Brain pericyte (primary cell): ENCODE data around the gene DEFB131A.
"Not testable (repeated sequence)": the region's sequence is repeated elsewhere in the genome, so short reads cannot be mapped to it uniquely, and the experiment has no call there.

Experiments used
- DNase-seq: peaks from one replicate; pipeline ENCODE4 v3.0.0-alpha.2; 2012; ENCODE audit warnings: low read depth, low spot score

The DEFB131A gene, protein sequence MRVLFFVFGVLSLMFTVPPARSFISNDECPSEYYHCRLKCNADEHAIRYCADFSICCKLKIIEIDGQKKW

GRCh38 chr4:9444114-9444513 is at the start of gene DEFB131A:
TSS of gene DEFB131A (plus strand) at chr4:9444414. CDS start at chr4:9444534, 120 bp downstream.
- DNase-seq, result not testable (repeated sequence)

GRCh38 chr4:9405774-9406173 is 38.4 kb upstream of the DEFB131A start:
- DNase-seq, result not testable (repeated sequence)

DNA sequence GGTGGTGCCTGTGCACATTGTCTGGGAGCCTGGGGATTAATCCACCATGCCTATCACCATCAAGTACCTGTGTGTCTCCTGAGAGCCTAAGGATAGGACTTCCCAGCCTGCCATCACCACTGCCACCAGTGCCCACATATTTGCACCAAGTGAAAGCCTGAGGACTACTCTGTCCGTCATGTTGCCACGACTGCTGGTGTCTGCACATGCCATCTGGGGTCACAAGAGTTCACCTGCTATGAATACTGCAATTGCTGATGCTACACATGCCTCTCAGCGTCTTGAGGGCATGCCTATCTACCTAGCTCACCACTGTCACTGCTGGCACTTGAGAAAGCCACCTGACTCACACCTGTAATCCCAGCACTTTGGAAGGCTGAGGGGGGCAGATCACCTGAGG is 37.7 kb upstream of the DEFB131A start:
- not testable (repeated sequence) for DNase-seq

GRCh38 chr4:9409793-9410192 is 34.4 kb upstream of the DEFB131A start:
- no peak for DNase-seq

- not testable (repeated sequence) for DNase-seq
Measured at GRCh38 chr4:9421884-9422455, 22.2 kb upstream of the DEFB131A start.

DNA sequence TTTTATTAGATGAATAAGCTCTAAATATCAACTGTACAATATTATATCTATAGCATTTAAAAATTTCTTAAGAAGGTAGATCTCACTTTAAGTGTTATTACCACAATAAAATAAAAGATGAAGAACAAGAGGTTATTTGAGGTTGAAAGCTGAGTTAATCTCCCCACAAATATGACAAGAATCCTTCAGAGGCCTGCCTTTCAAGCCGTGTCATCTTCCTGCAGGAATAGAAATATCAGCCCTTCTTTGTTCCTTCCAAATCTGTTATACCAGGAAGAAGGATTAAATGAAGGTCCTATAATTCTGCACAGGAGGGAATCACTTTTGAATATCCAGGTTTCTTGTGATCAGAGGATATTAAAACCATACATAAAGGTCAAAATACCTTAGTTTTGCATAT is 18.3 kb upstream of the DEFB131A start:
- not testable (repeated sequence) for DNase-seq

DNA sequence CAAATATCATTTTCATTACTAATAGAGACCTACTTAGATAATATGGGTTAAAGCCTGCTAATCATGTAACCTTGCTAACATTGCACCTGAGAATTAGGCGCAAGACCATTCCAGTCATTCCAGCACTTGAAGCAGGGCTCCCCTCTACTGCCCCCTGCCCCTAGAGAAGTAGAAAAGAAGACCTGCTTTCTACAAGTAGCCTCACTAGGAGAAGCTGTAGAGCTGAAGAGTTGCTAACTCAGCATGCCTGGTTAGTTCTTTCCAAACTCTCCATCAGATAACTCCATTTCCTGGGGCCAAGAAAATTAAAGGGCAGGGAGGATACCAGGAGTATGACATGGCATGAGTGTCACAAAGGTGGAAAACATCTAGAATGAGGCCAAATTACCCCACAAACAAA is 14.2 kb upstream of the DEFB131A start:
- not testable (repeated sequence) for DNase-seq

DNA sequence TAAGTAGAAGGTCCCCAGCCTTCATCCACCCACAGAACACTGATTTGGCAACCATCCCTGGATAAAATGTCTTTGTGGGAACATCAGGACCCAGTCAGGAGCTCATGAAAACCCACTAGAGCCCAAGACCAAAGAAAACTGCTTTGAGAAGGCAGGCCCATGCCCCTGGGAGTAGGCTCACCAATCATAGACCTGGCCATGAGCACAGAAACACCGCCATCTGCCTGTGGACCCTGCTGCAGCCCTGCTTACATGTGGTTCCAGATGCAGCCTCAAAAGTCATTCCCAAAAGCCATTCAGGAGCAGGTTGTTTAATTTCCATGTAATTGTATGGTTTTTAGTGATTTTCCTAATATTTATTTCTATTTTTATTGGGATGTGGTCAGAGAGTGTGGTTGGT is 10.9 kb upstream of the DEFB131A start:
- not testable (repeated sequence) for DNase-seq

GRCh38 chr4:9436728-9437127 is 7.5 kb upstream of the DEFB131A start:
- not testable (repeated sequence) for DNase-seq

DNA sequence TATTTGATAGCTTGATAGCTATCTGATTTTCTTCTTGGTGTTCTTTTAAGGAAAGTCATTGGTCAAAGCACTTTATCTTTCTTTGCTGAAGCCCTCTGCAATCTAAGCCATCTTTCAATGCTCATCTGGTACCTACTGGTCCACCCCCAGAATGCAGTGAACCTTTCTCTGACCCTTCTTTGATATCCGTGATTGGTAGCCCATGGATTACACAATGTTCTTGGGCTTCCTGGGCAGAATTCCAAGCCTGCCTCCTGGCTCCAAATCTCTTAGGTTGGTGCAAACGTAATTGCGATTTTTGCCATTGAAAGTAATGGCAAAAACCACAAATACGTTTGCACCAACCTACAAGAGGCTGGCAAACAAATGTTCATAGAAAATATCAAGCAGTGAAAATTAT is 1.9 kb upstream of the DEFB131A start:
- DNase-seq, result not testable (repeated sequence)

DNA sequence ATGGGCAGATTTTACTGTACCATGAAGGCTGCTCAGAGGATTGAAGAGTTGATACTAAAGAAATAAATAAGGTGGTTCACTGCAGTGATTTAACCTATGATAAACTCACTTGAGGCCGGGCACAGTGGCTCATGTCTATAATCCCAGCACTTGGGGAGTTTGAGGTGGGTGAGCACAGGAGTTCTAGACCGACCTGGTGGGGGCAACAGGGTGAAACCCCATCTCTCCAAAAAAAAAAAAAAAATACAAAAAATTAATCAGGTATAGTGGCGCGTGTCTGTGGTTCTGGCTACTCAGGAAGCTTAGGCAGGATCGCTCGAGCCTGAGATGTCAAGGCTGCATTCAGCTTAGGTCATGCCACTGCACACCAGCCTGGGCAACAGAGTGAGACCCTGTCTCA is 467 bp downstream of the DEFB131A start:
- not testable (repeated sequence) for DNase-seq

- not testable (repeated sequence) for DNase-seq
Measured at GRCh38 chr4:9452251-9452650, 8.0 kb downstream of the DEFB131A start.

DNA sequence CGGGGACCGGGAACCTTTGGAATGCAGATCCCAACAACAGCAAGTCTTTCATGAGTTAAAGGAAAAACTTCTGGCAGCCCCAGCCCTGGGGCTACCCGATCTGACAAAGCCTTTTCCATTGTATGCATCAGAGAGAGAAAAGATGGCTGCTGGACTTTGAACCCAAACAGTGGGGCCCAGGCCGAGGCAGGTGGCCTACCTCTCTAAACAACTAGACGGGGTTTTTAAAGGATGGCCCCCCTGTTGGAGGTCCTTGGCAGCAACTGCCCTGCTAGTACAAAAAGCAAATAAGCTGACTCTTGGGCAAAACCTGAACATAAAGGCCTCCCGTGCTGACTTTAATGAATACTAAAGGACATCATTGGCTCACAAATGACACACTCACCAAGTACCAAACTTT is 10.1 kb downstream of the DEFB131A start:
- DNase-seq, result not testable (repeated sequence)

GRCh38 chr4:9455046-9455445 is 10.8 kb downstream of the DEFB131A start:
- DNase-seq, result not testable (repeated sequence)

DNA sequence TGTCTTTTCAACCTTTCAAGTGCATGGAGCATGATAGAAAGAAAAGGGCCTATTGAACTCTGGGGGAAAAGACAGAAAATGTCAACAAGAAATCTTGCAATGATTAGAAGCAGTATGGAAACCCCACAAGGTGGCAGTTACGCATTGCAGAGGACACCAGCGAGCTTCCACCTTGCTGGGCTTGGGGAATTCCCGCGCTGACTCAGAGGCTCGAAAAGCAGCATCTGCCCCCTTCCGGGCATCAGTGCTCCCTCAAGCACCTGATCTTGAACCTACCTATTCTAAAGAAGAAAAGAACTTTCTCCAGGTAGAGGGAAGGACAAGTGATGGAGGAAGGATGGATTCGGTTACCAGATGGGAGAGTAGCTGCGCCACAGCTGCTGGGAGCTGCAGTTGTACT is 35.3 kb downstream of the DEFB131A start:
- DNase-seq, result not testable (repeated sequence)

DNA sequence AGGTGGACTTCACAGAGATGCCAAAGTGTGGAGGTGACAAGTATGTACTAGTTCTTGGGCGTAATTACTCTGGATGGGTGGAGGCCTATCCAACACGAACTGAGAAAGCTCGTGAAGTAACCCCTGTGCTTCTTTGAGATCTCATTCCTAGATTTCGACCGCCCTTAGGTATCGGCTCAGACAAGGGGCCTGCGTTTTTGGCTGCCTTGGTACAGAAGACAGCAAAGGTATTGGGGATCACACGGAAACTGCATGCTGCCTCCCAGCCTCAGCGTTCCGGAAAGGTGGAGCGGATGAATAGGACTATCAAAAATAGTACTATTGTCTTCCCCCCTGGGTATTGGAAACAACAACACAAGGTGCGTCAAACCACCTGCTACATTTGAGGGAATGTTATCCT is 35.9 kb downstream of the DEFB131A start:
- not testable (repeated sequence) for DNase-seq

GRCh38 chr4:9482871-9483270 is 38.7 kb downstream of the DEFB131A start:
- not testable (repeated sequence) for DNase-seq

DNA sequence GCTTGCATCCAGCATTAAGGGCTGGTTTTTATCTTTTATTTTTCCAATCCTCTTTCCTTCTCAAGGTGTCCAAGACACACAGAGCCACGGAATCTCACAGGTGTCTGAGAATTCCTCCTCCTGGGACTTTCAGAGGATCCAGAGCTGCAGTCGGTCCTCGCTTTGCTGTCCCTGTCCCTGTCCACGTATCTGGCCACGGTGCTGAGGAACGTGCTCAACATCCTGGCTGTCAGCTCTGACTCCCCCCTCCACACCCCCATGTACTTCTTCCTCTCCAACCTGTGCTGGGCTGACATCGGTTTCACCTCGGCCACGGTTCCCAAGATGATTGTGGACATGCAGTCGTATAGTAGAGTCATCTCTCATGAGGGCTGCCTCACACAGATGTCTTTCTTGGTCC is 39.5 kb downstream of the DEFB131A start:
- DNase-seq, result not testable (repeated sequence)

GRCh38 chr4:9486880-9487279 is 42.7 kb downstream of the DEFB131A start:
- DNase-seq, result not testable (repeated sequence)

GRCh38 chr4:9488796-9489195 is 44.6 kb downstream of the DEFB131A start:
- not testable (repeated sequence) for DNase-seq

- DNase-seq, result not testable (repeated sequence)
Measured at GRCh38 chr4:9490496-9490895, 46.3 kb downstream of the DEFB131A start.

DNA sequence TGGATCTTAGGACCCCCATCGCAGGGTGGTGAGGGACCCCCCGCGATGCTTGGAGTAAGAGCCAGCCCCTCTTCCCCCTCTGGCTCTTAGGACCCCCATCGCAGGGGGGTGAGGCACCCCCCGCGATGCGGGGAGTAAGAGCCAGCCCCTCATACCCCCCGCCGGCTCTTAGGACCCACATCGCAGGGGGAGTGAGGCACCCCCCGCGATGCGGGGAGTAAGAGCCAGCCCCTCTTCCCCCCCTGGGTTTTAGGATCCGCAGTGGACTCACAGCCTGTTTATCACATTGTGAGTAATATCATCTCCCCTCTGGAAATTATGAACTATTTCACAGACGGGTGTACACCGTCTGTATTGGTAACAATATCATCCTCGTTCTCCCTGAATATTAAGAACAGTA is 46.8 kb downstream of the DEFB131A start:
- not testable (repeated sequence) for DNase-seq

- not testable (repeated sequence) for DNase-seq
Measured at GRCh38 chr4:9493589-9493988, 49.4 kb downstream of the DEFB131A start.
